NCI-H128 (cell line): ENCODE results near the gene FYN.

ENCODE experiments used
- DNase-seq: peaks from one replicate; lab custom pipeline; 2025; ENCODE audit not compliant: unreplicated experiment; lab: John Stamatoyannopoulos, UW

Gene FYN

GRCh38 chr6:111612379-111612778 is 260.9 kb downstream of the FYN start:
- no peak for DNase-seq

GRCh38 chr6:111610548-111611172 is 262.6 kb downstream of the FYN start:
- no peak for DNase-seq
